Thyroid gland (tissue), 4 donors: ENCODE data around the gene CCDC183. TPM values are rescaled to one million over a fixed set of nuclear protein-coding genes. Genes with fewer than 3 reads are reported as not detected.

Source experiments
- DNase-seq, 2 donors: peaks; one replicate each; pipeline ENCODE4 v3.0.0-alpha.2; 2019
- H3K27ac ChIP-seq, 3 donors: fragments of 200-600 bp; sonication (generic); 1 replicate in 2 of 3; 2 replicates in 1 of 3; pipeline ENCODE4 v1.5.1; 2016 to 2019; ENCODE audit warnings: mild to moderate bottlenecking in 1 of 3, moderate library complexity in 1 of 3
- H3K27me3 ChIP-seq: fragments of 200-600 bp; sonication (generic); one replicate; pipeline ENCODE4 v1.5.1; 2019
- H3K36me3 ChIP-seq, 2 donors: fragments of 200-600 bp; sonication (generic); one replicate each; pipeline ENCODE4 v1.5.1; 2016 to 2019
- H3K4me1 ChIP-seq, 2 donors: fragments of 200-600 bp; sonication (generic); one replicate each; pipeline ENCODE4 v1.5.1; 2017 to 2019
- H3K4me3 ChIP-seq, 3 donors: fragments of 200-600 bp; sonication (generic); replicated peaks in 1 of 3; 1 replicate in 2 of 3; 2 replicates in 1 of 3; pipeline ENCODE4 v1.5.1; 2016; ENCODE audit warnings: mild to moderate bottlenecking in 1 of 3
- H3K9me3 ChIP-seq: fragments of 200-600 bp; sonication (generic); one replicate; pipeline ENCODE4 v1.5.1; 2017
- CTCF ChIP-seq, 6 experiments: fragments of 200-600 bp in 3 of 6; fragments of 450-650 bp in 3 of 6; sonication (generic) in 3 of 6; IDR thresholded peaks; one replicate each; pipeline ENCODE4 v1.5.1; 2016 to 2019; ENCODE audit warnings: antibody characterized with exemption in 6 of 6, mild to moderate bottlenecking in 2 of 6, inconsistent platforms in 1 of 6, moderate library complexity in 1 of 6
- POLR2A ChIP-seq, 2 donors: fragments of 450-650 bp; IDR thresholded peaks; one replicate each; pipeline ENCODE4 v1.6.1; 2017; ENCODE audit warnings: antibody characterized with exemption in 2 of 2, mild to moderate bottlenecking in 2 of 2, moderate library complexity in 1 of 2
- WGBS, 2 donors: methylation state at CpG; one replicate each; pipeline ENCODE4 v1.1.5; 2017; 5-methylcytosine and 5-hydroxymethylcytosine counted together
- intact Hi-C: fragments of 100-400 bp; cut with DNase I; formaldehyde crosslinking; loops from one replicate; pipeline ENCODE4 v1.15.1; 2023
- total RNA-seq, 4 donors: library from RNA; depleted of rRNA; stranded (reverse); fragments of >200 nt; gene quantifications; one replicate each; pipeline ENCODE4 v1.2.3, GENCODE V29; 2016

The CCDC183 gene
- total RNA-seq, 4 donors from 2014 or later: 1.3 to 4.6 (median 2.8) TPM

- DNase-seq: no peak
- H3K27me3 ChIP-seq: no peaks in the 10 kb centered on the region
- intact Hi-C loops: loop anchor here (5.0 to 10.0 kb wide), 2 partner anchors 92 to 185 kb away; partner anchors contain the start of genes FBXW5 and FUT7
- peaks cover 7 to 10% of the 10 kb centered on the region in 2 donors for H3K36me3 ChIP-seq
- peak overlapping the region in 2 of 3 donors; percentile 84 to 88 for H3K27ac ChIP-seq
- H3K9me3 ChIP-seq: no peaks in the 10 kb centered on the region
- TF ChIP-seq CTCF (IDR thresholded peaks at IDR 0.05) (no peak), POLR2A (IDR thresholded peaks at IDR 0.05) (no peak)
- H3K4me1 ChIP-seq: peaks cover 16 to 31% of the 10 kb centered on the region in 2 donors
- 49 to 71% methylated on average over 22 to 40 of the region's 43 CpGs for WGBS, 2 donors
- peak overlapping the region; percentile 15 to 54 (median 38) for H3K4me3 ChIP-seq
Observed at GRCh38 chr9:136849960-136850865, 54.1 kb downstream of the CCDC183 start.

GRCh38 chr9:136850866-136851775 is 55.0 kb downstream of the CCDC183 start:
- WGBS, 2 donors: 87 to 95% methylated on average over 8 to 15 of the region's 23 CpGs
- Histone ChIP-seq H3K4me3 (no peak overlapping the region), H3K9me3 (no peaks in the 10 kb centered on the region), H3K36me3 (peaks cover 7 to 10% of the 10 kb centered on the region in 2 donors), H3K27ac (no peak overlapping the region), H3K27me3 (no peaks in the 10 kb centered on the region), H3K4me1 (peaks cover 16 to 26% of the 10 kb centered on the region in 2 donors)
- no peak for DNase-seq
- intact Hi-C loops: no loop called here
- no peak for TF ChIP-seq POLR2A (IDR thresholded peaks at IDR 0.05)
- no peak for TF ChIP-seq CTCF (IDR thresholded peaks at IDR 0.05)

GRCh38 chr9:136851941-136852663 is 56.0 kb downstream of the CCDC183 start, which contains the start of gene MAMDC4:
TSS of gene MAMDC4 (plus strand) at chr9:136852346. CDS start at chr9:136852417, 71 bp downstream.
- WGBS, 2 donors: 90 to 93% methylated on average over 3 to 5 of the region's 23 CpGs
- Histone ChIP-seq H3K27ac (no peak within 1 kb of the TSS), H3K4me1 (peaks cover 14 to 17% of the 10 kb centered on the region in 2 donors), H3K36me3 (peaks cover 7 to 10% of the 10 kb centered on the region in 2 donors), H3K27me3 (no peaks in the 10 kb centered on the region), H3K9me3 (no peaks in the 10 kb centered on the region), H3K4me3 (no peak within 1 kb of the TSS)
- TF ChIP-seq POLR2A (IDR thresholded peaks at IDR 0.05): no peak
- no peak for TF ChIP-seq CTCF (IDR thresholded peaks at IDR 0.05)
- no peak for DNase-seq
- intact Hi-C loops: no loop called here

- Histone ChIP-seq H3K4me1 (peaks cover 9 to 12% of the 10 kb centered on the region in 2 donors), H3K9me3 (no peaks in the 10 kb centered on the region), H3K4me3 (no peak overlapping the region), H3K27ac (no peak overlapping the region), H3K36me3 (peaks cover 7 to 10% of the 10 kb centered on the region in 2 donors), H3K27me3 (no peaks in the 10 kb centered on the region)
- WGBS, 2 donors: 85 to 91% methylated on average over 13 to 17 of the region's 29 CpGs
- DNase-seq: no peak
- intact Hi-C loops: no loop called here
- TF ChIP-seq POLR2A (IDR thresholded peaks at IDR 0.05) (no peak), CTCF (IDR thresholded peaks at IDR 0.05) (no peak)
Observed at GRCh38 chr9:136852664-136853595, 56.8 kb downstream of the CCDC183 start.
